Measurements from ENCODE around the gene THBS4. TPM values are rescaled to one million over a fixed set of nuclear protein-coding genes. Genes with fewer than 3 reads are reported as not detected.

THBS4 gene
- polyA plus RNA-seq, 1 of the 3 experiments (the other 2 are of a cell fraction): 1.1 TPM

GRCh38 chr5:80067531-80068245, 32.5 kb downstream of the THBS4 start:
- H3K9ac ChIP-seq: no peak overlapping the region
- 86% methylated on average over 8 of the region's 8 CpGs for WGBS (ENCODE audit: low lambda C conversion rate)
- H2AFZ ChIP-seq (ENCODE audit: low read depth): no peak overlapping the region
- no peak overlapping the region for H3K27ac ChIP-seq (ENCODE audit: low read depth in 2 of 2, low read length in 1 of 2)
- H3K27me3 ChIP-seq (ENCODE audit: insufficient read depth): no peaks in the 10 kb centered on the region
- no peaks in the 10 kb centered on the region for H3K9me2 ChIP-seq
- DNase-seq: no peak
- no peaks in the 10 kb centered on the region for H3K9me3 ChIP-seq
- ChIA-PET POLR2A (no interaction called here), CTCF (interaction anchor here (1.8 kb wide), 1 partner anchor 16 kb away, joined by 7 read pairs; no protein-coding TSS in a partner anchor)
- no peaks in the 10 kb centered on the region for H3K36me3 ChIP-seq (replicated peaks in 1 of 2; ENCODE audit: control insufficient read depth in 1 of 2, insufficient read depth in 2 of 2, low read length in 1 of 2)
- H3K4me1 ChIP-seq (ENCODE audit: control insufficient read depth in 1 of 2, insufficient read depth in 2 of 2, low read depth in 1 of 2, low read length in 1 of 2): no peaks in the 10 kb centered on the region; a peak in 1 of 4 replicates
- H3K4me3 ChIP-seq (ENCODE audit: low read depth in 2 of 2, low read length in 1 of 2): no peak overlapping the region
- no peaks in the 10 kb centered on the region for H3K79me2 ChIP-seq (ENCODE audit: insufficient read depth)
- TF ChIP-seq REST (IDR thresholded peaks at IDR 0.05; ENCODE audit: low read depth, low read length) (no peak), TCF12 (IDR thresholded peaks at IDR 0.05) (no peak), NRF1 (IDR thresholded peaks at IDR 0.05; ENCODE audit: low read depth, low read length) (no peak), FOXJ3 (CRISPR knock-in tag; IDR thresholded peaks at IDR 0.05) (no peak), USF1 (IDR thresholded peaks at IDR 0.05; ENCODE audit: borderline replicate concordance, low read depth) (no peak), JUND (IDR thresholded peaks at IDR 0.05) (no peak), CTCF (IDR thresholded peaks at IDR 0.05) (no peak), RCOR1 (IDR thresholded peaks at IDR 0.05; ENCODE audit: low read length) (no peak), CHD2 (IDR thresholded peaks at IDR 0.05; ENCODE audit: low read length, partially characterized antibody) (no peak), FOXM1 (IDR thresholded peaks at IDR 0.05; ENCODE audit: low read depth) (no peak), NFIC (IDR thresholded peaks at IDR 0.05; ENCODE audit: borderline replicate concordance) (no peak), USF2 (IDR thresholded peaks at IDR 0.05; ENCODE audit: borderline replicate concordance, low read depth, low read length) (no peak)
- no peak overlapping the region for H3K4me2 ChIP-seq
- no peaks in the 10 kb centered on the region for H3F3A ChIP-seq (replicated peaks; ENCODE audit: insufficient read depth)
- H4K20me1 ChIP-seq (ENCODE audit: insufficient read depth): no peaks in the 10 kb centered on the region

Measured in SK-N-SH (cell line).